ENCODE results near the gene YPEL1. TPM values are rescaled to one million over a fixed set of nuclear protein-coding genes. Genes with fewer than 3 reads are reported as not detected.

The YPEL1 gene
- total RNA-seq, 2 donors from 2014 or later: 20.1 to 25.2 TPM

DNA sequence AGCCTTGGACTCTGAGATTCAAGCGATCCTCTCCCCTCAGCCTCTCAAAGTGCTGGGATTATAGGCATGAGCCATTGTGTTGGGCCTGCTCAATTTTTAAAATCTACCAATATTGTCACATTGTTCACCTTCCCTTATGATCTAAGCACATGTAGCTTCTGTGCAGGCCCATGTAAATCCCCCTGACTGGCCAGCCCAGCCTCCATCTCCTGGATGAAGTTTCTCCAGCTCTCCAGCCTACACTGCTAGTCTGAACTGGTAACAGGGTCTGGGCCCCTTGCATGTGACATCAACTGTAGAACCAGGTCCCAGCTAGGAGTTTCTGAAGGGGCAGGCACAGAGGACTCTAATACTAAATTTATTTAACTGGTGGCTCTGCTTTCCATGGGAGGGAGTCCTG lies 32.8 kb upstream of the YPEL1 start:
- Histone ChIP-seq H3K36me3 (peaks cover 61% of the 10 kb centered on the region), H3K4me3 (no peak overlapping the region), H3K4me1 (ENCODE audit: control insufficient read depth in 1 of 2, low read depth in 2 of 2) (no peaks in the 10 kb centered on the region), H3K27me3 (replicated peaks; ENCODE audit: insufficient read depth) (no peaks in the 10 kb centered on the region), H3K9me3 (no peaks in the 10 kb centered on the region), H3K27ac (no peak overlapping the region)
- DNase-seq (ENCODE audit: low spot score): no peak
- TF ChIP-seq, protein P1, sequence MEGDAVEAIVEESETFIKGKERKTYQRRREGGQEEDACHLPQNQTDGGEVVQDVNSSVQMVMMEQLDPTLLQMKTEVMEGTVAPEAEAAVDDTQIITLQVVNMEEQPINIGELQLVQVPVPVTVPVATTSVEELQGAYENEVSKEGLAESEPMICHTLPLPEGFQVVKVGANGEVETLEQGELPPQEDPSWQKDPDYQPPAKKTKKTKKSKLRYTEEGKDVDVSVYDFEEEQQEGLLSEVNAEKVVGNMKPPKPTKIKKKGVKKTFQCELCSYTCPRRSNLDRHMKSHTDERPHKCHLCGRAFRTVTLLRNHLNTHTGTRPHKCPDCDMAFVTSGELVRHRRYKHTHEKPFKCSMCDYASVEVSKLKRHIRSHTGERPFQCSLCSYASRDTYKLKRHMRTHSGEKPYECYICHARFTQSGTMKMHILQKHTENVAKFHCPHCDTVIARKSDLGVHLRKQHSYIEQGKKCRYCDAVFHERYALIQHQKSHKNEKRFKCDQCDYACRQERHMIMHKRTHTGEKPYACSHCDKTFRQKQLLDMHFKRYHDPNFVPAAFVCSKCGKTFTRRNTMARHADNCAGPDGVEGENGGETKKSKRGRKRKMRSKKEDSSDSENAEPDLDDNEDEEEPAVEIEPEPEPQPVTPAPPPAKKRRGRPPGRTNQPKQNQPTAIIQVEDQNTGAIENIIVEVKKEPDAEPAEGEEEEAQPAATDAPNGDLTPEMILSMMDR (IDR thresholded peaks at IDR 0.05): no peak
- no peak for ATAC-seq (ENCODE audit: insufficient number of reproducible peaks, low FRiP score, low read depth)

DNA sequence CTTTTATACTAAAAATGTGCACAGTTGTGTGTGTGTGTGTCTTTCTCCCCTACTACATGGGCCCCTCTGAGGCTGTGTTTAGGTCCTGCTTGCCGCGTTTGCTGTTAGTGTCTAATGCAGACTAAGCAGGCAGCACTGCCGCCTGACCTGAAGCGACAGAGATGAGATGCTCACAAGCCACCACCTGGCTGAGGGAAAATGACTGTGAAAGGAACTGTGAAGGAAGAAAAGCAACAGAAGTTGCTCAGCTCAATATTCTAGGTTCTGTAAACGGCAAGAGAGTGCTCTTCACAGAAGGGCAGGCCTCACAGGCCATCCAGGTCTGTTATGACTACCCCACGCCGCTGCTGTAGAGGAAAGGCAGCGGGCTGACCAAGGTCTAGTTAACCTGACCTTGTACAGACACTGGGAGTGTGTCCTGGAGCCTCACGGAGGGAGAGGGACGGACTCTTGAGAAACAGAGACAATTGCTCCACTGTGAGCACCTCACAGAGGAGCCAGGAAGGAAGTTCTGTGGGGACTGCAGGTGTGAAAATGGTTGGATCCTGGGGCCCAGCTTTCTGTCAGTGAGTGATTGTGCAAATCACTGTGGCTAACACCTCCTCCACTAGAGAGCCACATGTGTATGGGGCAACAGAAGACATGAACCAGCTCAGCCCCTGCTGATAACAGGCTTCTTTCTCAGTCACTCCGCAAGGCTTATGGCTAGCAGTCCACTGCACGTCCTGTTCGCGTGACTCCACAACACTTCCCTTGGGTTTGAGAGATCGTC lies 31.3 kb upstream of the YPEL1 start:
- TF ChIP-seq, protein P1 (IDR thresholded peaks at IDR 0.05): no peak
- Histone ChIP-seq H3K27ac (no peak overlapping the region), H3K9me3 (no peaks in the 10 kb centered on the region), H3K27me3 (replicated peaks; ENCODE audit: insufficient read depth) (no peaks in the 10 kb centered on the region), H3K4me1 (ENCODE audit: control insufficient read depth in 1 of 2, low read depth in 2 of 2) (no peaks in the 10 kb centered on the region), H3K4me3 (no peak overlapping the region), H3K36me3 (peaks cover 59% of the 10 kb centered on the region)
- ATAC-seq (ENCODE audit: insufficient number of reproducible peaks, low FRiP score, low read depth) (no peak), DNase-seq (ENCODE audit: low spot score) (no peak)

DNA sequence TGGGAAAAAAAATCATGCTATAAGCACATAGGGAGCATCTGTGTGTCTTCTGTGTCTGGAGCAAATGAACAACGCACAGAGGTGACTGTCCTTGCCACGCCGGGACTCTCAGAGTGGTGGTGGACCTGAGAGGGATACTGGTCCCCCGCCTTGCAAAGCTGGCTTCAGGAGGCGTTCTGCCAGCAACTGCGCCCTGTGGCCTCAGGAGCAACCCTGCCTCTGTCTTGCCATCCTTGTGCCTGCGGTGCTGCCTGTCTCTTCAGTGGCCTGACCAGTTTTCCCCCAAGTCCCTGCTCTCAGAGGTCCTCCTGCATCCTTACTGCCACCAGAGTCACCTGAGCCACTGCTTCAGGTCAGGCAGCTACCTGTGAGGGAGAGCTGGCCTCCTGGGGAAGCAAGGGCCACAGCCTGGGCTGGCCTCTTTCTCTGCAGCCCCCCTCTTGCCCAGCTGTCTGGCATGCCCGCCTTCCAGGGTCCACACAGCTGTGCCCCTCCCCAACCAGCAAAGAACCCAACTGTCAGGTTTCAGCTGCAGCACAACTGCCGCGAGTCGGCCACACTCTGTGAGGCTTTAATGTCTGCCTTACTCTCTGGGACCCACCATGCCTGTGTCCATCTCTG lies 30.4 kb upstream of the YPEL1 start:
- DNase-seq (ENCODE audit: low spot score): no peak
- ATAC-seq (ENCODE audit: insufficient number of reproducible peaks, low FRiP score, low read depth): no peak
- Histone ChIP-seq H3K4me1 (ENCODE audit: control insufficient read depth in 1 of 2, low read depth in 2 of 2) (no peaks in the 10 kb centered on the region), H3K27me3 (replicated peaks; ENCODE audit: insufficient read depth) (no peaks in the 10 kb centered on the region), H3K36me3 (peaks cover 53% of the 10 kb centered on the region), H3K27ac (no peak overlapping the region), H3K4me3 (no peak overlapping the region), H3K9me3 (no peaks in the 10 kb centered on the region)
- TF ChIP-seq, protein P1 (IDR thresholded peaks at IDR 0.05): no peak

DNA sequence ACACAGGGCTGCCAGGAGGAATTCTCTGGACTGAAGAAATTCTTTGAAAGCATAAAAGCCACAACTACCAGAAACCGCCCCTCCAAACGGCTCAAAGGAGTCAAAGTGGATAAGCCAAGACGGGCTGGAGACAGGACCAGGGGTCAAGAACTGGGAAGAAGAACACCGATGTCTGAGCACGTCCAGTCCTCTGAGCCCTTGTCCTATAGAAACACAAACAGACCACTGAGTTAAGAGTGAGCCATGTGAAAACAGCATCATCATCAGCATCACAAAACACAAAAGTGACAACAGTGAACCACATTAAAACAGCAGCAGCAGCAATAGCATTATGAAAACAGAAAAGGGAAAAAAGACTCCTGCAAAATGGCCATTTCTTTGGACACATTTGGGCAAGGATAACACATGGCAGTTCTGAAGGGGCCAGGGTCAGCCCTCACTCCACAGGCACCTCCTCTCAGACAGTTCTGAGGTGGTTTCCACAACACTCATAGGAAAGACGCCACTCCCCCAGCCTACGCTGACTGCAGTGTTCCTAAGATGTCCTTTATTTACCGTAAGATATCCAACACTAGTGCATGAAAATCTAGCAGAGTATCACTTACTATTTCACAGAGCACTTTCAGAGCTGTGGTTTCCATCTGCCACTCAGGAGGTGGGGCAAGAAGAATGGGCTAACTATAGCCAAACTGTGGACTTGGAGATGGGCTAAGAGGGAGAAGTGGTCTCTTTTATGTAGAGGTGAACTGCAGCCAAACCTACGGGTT lies 28.6 kb upstream of the YPEL1 start:
- DNase-seq (ENCODE audit: low spot score) (no peak), ATAC-seq (ENCODE audit: insufficient number of reproducible peaks, low FRiP score, low read depth) (no peak)
- TF ChIP-seq, protein P1 (IDR thresholded peaks at IDR 0.05): no peak
- H3K4me1 ChIP-seq (ENCODE audit: control insufficient read depth in 1 of 2, low read depth in 2 of 2): no peaks in the 10 kb centered on the region
- H3K27ac ChIP-seq: no peak overlapping the region
- H3K4me3 ChIP-seq: no peak overlapping the region
- peaks cover 41% of the 10 kb centered on the region for H3K36me3 ChIP-seq
- no peaks in the 10 kb centered on the region for H3K9me3 ChIP-seq
- no peaks in the 10 kb centered on the region for H3K27me3 ChIP-seq (replicated peaks; ENCODE audit: insufficient read depth)

All from thoracic aorta (tissue), 2 donors.